ENCODE results near the gene ENAH.

The ENAH gene

GRCh38 chr1:225460021-225460736 is 192.7 kb downstream of the ENAH start:
- H3K4me1 ChIP-seq (ENCODE audit: insufficient read depth, low read length): peaks cover 17% of the 10 kb centered on the region
- WGBS: 80% methylated on average over 18 of the region's 18 CpGs
- H3K27ac ChIP-seq (ENCODE audit: low read depth, low read length): no peak overlapping the region
- H3K36me3 ChIP-seq (ENCODE audit: insufficient read depth, low read length): no peaks in the 10 kb centered on the region
- H3K27me3 ChIP-seq (ENCODE audit: insufficient read depth, low read length): no peaks in the 10 kb centered on the region
- H3K9ac ChIP-seq (ENCODE audit: low read depth, low read length): no peak overlapping the region
- no peaks in the 10 kb centered on the region for H3K9me3 ChIP-seq (ENCODE audit: insufficient read depth, low read depth, low read length)
- H3K4me3 ChIP-seq (ENCODE audit: low read length): no peak overlapping the region

- H3K9me3 ChIP-seq (ENCODE audit: insufficient read depth, low read depth, low read length): no peaks in the 10 kb centered on the region
- H3K4me3 ChIP-seq (ENCODE audit: low read length): no peak overlapping the region
- no peaks in the 10 kb centered on the region for H3K27me3 ChIP-seq (ENCODE audit: insufficient read depth, low read length)
- H3K4me1 ChIP-seq (ENCODE audit: insufficient read depth, low read length): 0 out of 2 replicates have a peak, but pooled peaks cover 8% of the 10 kb centered on the region
- no peaks in the 10 kb centered on the region for H3K36me3 ChIP-seq (ENCODE audit: insufficient read depth, low read length)
- H3K27ac ChIP-seq (ENCODE audit: low read depth, low read length): no peak overlapping the region
- WGBS: 85% methylated on average over 2 of the region's 2 CpGs
- no peak overlapping the region for H3K9ac ChIP-seq (ENCODE audit: low read depth, low read length)
Observed at GRCh38 chr1:225458222-225458631, 194.7 kb downstream of the ENAH start.

- Histone ChIP-seq H3K4me3 (ENCODE audit: low read length) (no peak overlapping the region), H3K27ac (ENCODE audit: low read depth, low read length) (no peak overlapping the region), H3K4me1 (ENCODE audit: insufficient read depth, low read length) (no peaks in the 10 kb centered on the region), H3K36me3 (ENCODE audit: insufficient read depth, low read length) (no peaks in the 10 kb centered on the region), H3K9me3 (ENCODE audit: insufficient read depth, low read depth, low read length) (no peaks in the 10 kb centered on the region), H3K27me3 (ENCODE audit: insufficient read depth, low read length) (no peaks in the 10 kb centered on the region), H3K9ac (ENCODE audit: low read depth, low read length) (no peak overlapping the region)
- 66% methylated on average over 5 of the region's 5 CpGs for WGBS
Observed at GRCh38 chr1:225454733-225455132, 198.2 kb downstream of the ENAH start.

- Histone ChIP-seq H3K9ac (ENCODE audit: low read depth, low read length) (no peak overlapping the region), H3K36me3 (ENCODE audit: insufficient read depth, low read length) (no peaks in the 10 kb centered on the region), H3K4me1 (ENCODE audit: insufficient read depth, low read length) (no peaks in the 10 kb centered on the region), H3K9me3 (ENCODE audit: insufficient read depth, low read depth, low read length) (no peaks in the 10 kb centered on the region), H3K27ac (ENCODE audit: low read depth, low read length) (no peak overlapping the region), H3K27me3 (ENCODE audit: insufficient read depth, low read length) (no peaks in the 10 kb centered on the region), H3K4me3 (ENCODE audit: low read length) (no peak overlapping the region)
- 81% methylated on average over 5 of the region's 5 CpGs for WGBS
Observed at GRCh38 chr1:225453797-225454648, 198.9 kb downstream of the ENAH start.

- no peak overlapping the region for H3K4me3 ChIP-seq (ENCODE audit: low read length)
- no peak overlapping the region for H3K27ac ChIP-seq (ENCODE audit: low read depth, low read length)
- no peaks in the 10 kb centered on the region for H3K36me3 ChIP-seq (ENCODE audit: insufficient read depth, low read length)
- no peak overlapping the region for H3K9ac ChIP-seq (ENCODE audit: low read depth, low read length)
- H3K9me3 ChIP-seq (ENCODE audit: insufficient read depth, low read depth, low read length): no peaks in the 10 kb centered on the region
- WGBS: 92% methylated on average over 25 of the region's 25 CpGs
- no peaks in the 10 kb centered on the region for H3K27me3 ChIP-seq (ENCODE audit: insufficient read depth, low read length)
- peaks cover 8% of the 10 kb centered on the region for H3K4me1 ChIP-seq (ENCODE audit: insufficient read depth, low read length)
Observed at GRCh38 chr1:225451840-225452515, 200.9 kb downstream of the ENAH start.

GRCh38 chr1:225451340-225451739 is 201.6 kb downstream of the ENAH start:
- Histone ChIP-seq H3K4me1 (ENCODE audit: insufficient read depth, low read length) (peaks cover 15% of the 10 kb centered on the region), H3K27ac (ENCODE audit: low read depth, low read length) (no peak overlapping the region), H3K4me3 (ENCODE audit: low read length) (no peak overlapping the region), H3K27me3 (ENCODE audit: insufficient read depth, low read length) (no peaks in the 10 kb centered on the region), H3K36me3 (ENCODE audit: insufficient read depth, low read length) (no peaks in the 10 kb centered on the region), H3K9me3 (ENCODE audit: insufficient read depth, low read depth, low read length) (no peaks in the 10 kb centered on the region), H3K9ac (ENCODE audit: low read depth, low read length) (no peak overlapping the region)
- WGBS: 88% methylated on average over 5 of the region's 6 CpGs

- Histone ChIP-seq H3K36me3 (ENCODE audit: insufficient read depth, low read length) (no peaks in the 10 kb centered on the region), H3K27ac (ENCODE audit: low read depth, low read length) (no peak overlapping the region), H3K9me3 (ENCODE audit: insufficient read depth, low read depth, low read length) (no peaks in the 10 kb centered on the region), H3K4me1 (ENCODE audit: insufficient read depth, low read length) (peaks cover 22% of the 10 kb centered on the region), H3K9ac (ENCODE audit: low read depth, low read length) (no peak overlapping the region), H3K27me3 (ENCODE audit: insufficient read depth, low read length) (no peaks in the 10 kb centered on the region), H3K4me3 (ENCODE audit: low read length) (no peak overlapping the region)
- WGBS: 93% methylated on average over 12 of the region's 12 CpGs
Observed at GRCh38 chr1:225450491-225451191, 202.3 kb downstream of the ENAH start.

GRCh38 chr1:225449774-225450173 is 203.1 kb downstream of the ENAH start:
- H3K27me3 ChIP-seq (ENCODE audit: insufficient read depth, low read length): no peaks in the 10 kb centered on the region
- no peaks in the 10 kb centered on the region for H3K9me3 ChIP-seq (ENCODE audit: insufficient read depth, low read depth, low read length)
- peaks cover 24% of the 10 kb centered on the region for H3K4me1 ChIP-seq (ENCODE audit: insufficient read depth, low read length)
- WGBS: 93% methylated on average over 5 of the region's 5 CpGs
- no peaks in the 10 kb centered on the region for H3K36me3 ChIP-seq (ENCODE audit: insufficient read depth, low read length)
- H3K27ac ChIP-seq (ENCODE audit: low read depth, low read length): no peak overlapping the region
- no peak overlapping the region for H3K9ac ChIP-seq (ENCODE audit: low read depth, low read length)
- H3K4me3 ChIP-seq (ENCODE audit: low read length): no peak overlapping the region

GRCh38 chr1:225449261-225449660 is 203.7 kb downstream of the ENAH start:
- Histone ChIP-seq H3K9ac (ENCODE audit: low read depth, low read length) (no peak overlapping the region), H3K4me3 (ENCODE audit: low read length) (no peak overlapping the region), H3K36me3 (ENCODE audit: insufficient read depth, low read length) (no peaks in the 10 kb centered on the region), H3K4me1 (ENCODE audit: insufficient read depth, low read length) (peaks cover 24% of the 10 kb centered on the region), H3K27me3 (ENCODE audit: insufficient read depth, low read length) (no peaks in the 10 kb centered on the region), H3K27ac (ENCODE audit: low read depth, low read length) (no peak overlapping the region), H3K9me3 (ENCODE audit: insufficient read depth, low read depth, low read length) (no peaks in the 10 kb centered on the region)
- 93% methylated on average over 9 of the region's 9 CpGs for WGBS

- H3K27me3 ChIP-seq (ENCODE audit: insufficient read depth, low read length): no peaks in the 10 kb centered on the region
- no peak overlapping the region for H3K4me3 ChIP-seq (ENCODE audit: low read length)
- H3K36me3 ChIP-seq (ENCODE audit: insufficient read depth, low read length): no peaks in the 10 kb centered on the region
- H3K9me3 ChIP-seq (ENCODE audit: insufficient read depth, low read depth, low read length): no peaks in the 10 kb centered on the region
- 91% methylated on average over 9 of the region's 9 CpGs for WGBS
- no peak overlapping the region for H3K9ac ChIP-seq (ENCODE audit: low read depth, low read length)
- peaks cover 24% of the 10 kb centered on the region for H3K4me1 ChIP-seq (ENCODE audit: insufficient read depth, low read length)
- no peak overlapping the region for H3K27ac ChIP-seq (ENCODE audit: low read depth, low read length)
Observed at GRCh38 chr1:225448146-225448805, 204.6 kb downstream of the ENAH start.

All from HUES64 (cell line).